Measurements from ENCODE around the gene GOLGA6C.

GRCh38 chr15:75208501-75209288 is 49.4 kb upstream of the GOLGA6C start:
- TF ChIP-seq CTCF (IDR thresholded peaks at IDR 0.05): no peak
- TF ChIP-seq EZH2 (IDR thresholded peaks at IDR 0.05; ENCODE audit: borderline replicate concordance, insufficient read depth, low read depth, low read length, poor library complexity, severe bottlenecking): no peak

Data from B cell (primary cell).